ENCODE data around the gene TTYH2.

DNA sequence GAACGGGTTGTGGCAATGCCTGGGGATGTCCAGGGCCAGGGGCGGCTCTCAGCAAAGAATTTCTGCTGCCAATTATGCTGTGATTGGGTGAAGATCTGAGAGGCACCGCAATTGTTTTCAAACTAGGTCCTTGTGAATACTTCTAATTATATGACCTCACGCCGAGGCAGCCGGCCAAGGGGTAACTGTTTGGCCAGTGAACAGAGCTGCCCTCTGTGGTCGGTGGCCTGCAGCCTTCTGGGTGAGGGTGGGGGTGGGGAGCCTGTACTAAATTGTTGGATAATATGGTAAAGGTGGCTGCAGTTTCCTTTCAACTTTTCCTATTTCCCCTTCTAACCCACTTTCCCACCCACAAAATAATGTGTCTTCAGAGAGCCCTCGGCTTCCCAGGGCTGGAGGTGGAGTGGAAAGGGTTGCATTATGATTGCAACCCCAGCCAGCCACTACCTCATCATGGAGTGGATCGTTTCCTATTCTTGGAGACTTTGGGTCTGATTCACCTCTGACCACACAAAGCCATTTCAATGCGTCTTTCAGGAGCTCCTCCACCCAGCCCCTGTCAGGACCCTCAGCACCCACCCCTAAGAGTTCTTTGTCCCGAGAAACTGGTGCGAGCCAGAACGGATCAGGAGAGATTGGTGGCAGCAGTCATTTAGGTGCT is 58.7 kb downstream of the TTYH2 start:
- TF ChIP-seq CTCF (IDR thresholded peaks at IDR 0.05) (no peak), IRF3 (IDR thresholded peaks at IDR 0.05; ENCODE audit: low read depth, low read length) (no peak), EP300 (IDR thresholded peaks at IDR 0.05; ENCODE audit: borderline replicate concordance in 1 of 2, low read depth in 1 of 2, low read length in 1 of 2) (no peak), SIN3A (IDR thresholded peaks at IDR 0.05; ENCODE audit: borderline replicate concordance, low read depth, low read length) (no peak), POLR2AphosphoS5 (IDR thresholded peaks at IDR 0.05; ENCODE audit: low read depth, low read length) (no peak), FOXM1 (IDR thresholded peaks at IDR 0.05; ENCODE audit: low read depth) (no peak), SMC3 (IDR thresholded peaks at IDR 0.05; ENCODE audit: low read depth, low read length) (no peak), RAD21 (IDR thresholded peaks at IDR 0.05; ENCODE audit: low read length) (no peak), EZH2phosphoT487 (IDR thresholded peaks at IDR 0.05; ENCODE audit: borderline replicate concordance, low read depth) (no peak), FOXJ3 (CRISPR knock-in tag; IDR thresholded peaks at IDR 0.05) (no peak), RCOR1 (IDR thresholded peaks at IDR 0.05; ENCODE audit: low read length) (no peak), REST (IDR thresholded peaks at IDR 0.05; ENCODE audit: low read depth, low read length) (no peak), MXI1 (IDR thresholded peaks at IDR 0.05; ENCODE audit: low read depth, low read length) (no peak)
- TF ChIP-seq, protein P1, sequence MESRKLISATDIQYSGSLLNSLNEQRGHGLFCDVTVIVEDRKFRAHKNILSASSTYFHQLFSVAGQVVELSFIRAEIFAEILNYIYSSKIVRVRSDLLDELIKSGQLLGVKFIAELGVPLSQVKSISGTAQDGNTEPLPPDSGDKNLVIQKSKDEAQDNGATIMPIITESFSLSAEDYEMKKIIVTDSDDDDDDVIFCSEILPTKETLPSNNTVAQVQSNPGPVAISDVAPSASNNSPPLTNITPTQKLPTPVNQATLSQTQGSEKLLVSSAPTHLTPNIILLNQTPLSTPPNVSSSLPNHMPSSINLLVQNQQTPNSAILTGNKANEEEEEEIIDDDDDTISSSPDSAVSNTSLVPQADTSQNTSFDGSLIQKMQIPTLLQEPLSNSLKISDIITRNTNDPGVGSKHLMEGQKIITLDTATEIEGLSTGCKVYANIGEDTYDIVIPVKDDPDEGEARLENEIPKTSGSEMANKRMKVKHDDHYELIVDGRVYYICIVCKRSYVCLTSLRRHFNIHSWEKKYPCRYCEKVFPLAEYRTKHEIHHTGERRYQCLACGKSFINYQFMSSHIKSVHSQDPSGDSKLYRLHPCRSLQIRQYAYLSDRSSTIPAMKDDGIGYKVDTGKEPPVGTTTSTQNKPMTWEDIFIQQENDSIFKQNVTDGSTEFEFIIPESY (IDR thresholded peaks at IDR 0.05; ENCODE audit: borderline replicate concordance, low read depth): no peak

All from SK-N-SH (cell line).